ENCODE data around the gene KIR3DL3. TPM values are rescaled to one million over a fixed set of nuclear protein-coding genes. Genes with fewer than 3 reads are reported as not detected.
A peak's percentile ranks its signal among the peaks of the same experiment; 100 is the strongest.
"Not testable (repeated sequence)": the region's sequence is repeated elsewhere in the genome, so short reads cannot be mapped to it uniquely, and the experiment has no call there.

Gene KIR3DL3
- total RNA-seq, result not detected

DNA sequence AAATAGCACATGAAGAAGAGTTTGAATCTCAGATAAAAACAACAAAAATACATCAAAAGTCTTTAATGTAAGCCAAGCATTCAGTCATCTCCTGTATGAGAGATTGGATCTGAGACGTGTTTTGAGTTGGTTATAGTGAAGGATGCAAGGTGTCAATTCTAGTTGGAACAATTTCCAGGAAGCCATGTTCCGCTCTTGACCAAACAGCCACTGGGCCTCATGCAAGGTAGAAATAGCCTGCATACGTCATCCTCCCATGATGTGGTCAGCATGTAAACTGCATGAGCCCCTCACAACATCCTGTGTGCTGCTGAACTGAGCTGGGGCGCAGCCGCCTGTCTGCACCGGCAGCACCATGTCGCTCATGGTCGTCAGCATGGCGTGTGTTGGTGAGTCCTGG is at the start of gene KIR3DL3:
KIR3DL3 (plus strand) TSS at position 301 of the 400 bp plus-strand sequence; CDS start at position 356, 55 bp downstream.
- no peak for DNase-seq
- Mint-ChIP-seq H3K36me3 (ENCODE audit: insufficient read depth in 2 of 2) (peaks cover 0 to 3% of the 10 kb centered on the region in 2 donors), H3K9me3 (peaks cover 3 to 8% of the 10 kb centered on the region in 2 donors), H3K27me3 (ENCODE audit: low read depth) (peaks cover 8% of the 10 kb centered on the region), H3K27ac (no peak within 1 kb of the TSS), H3K4me1 (ENCODE audit: low read depth) (no peaks in the 10 kb centered on the region), H3K4me3 (no peak within 1 kb of the TSS)
- no peak for ATAC-seq (replicated peaks in 1 of 2)

DNA sequence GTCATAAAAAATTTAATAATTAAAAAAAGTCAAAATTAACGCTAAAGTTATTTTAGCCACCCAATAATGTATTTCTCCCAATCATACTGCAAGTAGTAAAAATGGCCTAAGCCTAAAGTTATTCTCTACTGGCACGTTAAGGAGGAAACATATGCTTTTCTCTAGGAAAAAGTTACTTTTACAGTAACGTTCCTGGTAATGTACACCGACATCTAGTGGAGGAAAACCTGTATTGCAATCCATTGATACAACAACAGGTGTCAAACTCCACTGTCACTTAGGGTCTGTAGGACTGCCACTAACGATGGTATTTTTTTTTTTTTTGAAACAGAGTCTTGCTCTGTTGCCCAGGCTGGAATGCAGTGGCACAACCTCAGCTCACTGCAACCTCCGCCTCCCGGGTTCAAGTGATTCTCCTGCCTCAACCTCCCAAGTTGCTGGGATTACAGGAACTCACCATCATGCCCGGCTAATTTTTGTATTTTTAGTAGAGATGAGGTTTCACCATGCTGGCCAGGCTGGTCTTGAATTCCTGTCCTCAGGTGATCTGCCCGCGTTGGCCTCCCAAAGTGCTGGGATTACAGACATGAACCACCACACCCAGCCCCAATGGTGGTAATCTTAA is 47.9 kb upstream of the KIR3DL3 start:
- not testable (repeated sequence) for H3K27ac Mint-ChIP-seq; ATAC-seq (replicated peaks in 1 of 2); H3K4me3 Mint-ChIP-seq; H3K36me3 Mint-ChIP-seq (ENCODE audit: insufficient read depth in 2 of 2); H3K9me3 Mint-ChIP-seq; H3K4me1 Mint-ChIP-seq (ENCODE audit: low read depth)
- H3K27me3 Mint-ChIP-seq (ENCODE audit: low read depth), result peaks cover 13% of the 10 kb centered on the region
- DNase-seq, result peak in 1 of 2 donors; percentile 16

DNA sequence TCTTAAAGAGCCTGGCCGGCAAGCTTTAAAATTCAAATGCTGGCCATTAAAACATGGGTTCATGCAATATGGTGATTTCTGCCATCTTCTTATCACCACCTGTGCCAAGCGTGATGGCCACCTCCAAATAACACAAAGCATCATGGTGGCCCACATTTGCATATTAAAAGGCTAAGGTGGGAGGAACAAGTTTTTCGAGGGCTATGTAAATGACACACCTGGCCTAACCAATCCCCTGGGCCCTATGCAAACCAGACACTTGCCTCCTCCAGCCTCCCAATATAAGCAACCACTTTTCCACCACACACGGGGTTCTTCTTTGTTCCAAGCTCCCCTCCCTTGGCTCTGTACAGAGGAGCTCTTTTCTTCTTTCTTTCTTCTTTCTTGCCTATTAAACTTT is 47.0 kb upstream of the KIR3DL3 start:
- ATAC-seq (replicated peaks in 1 of 2) (no peak), DNase-seq (no peak)
- no peaks in the 10 kb centered on the region for H3K36me3 Mint-ChIP-seq (ENCODE audit: insufficient read depth in 2 of 2)
- H3K9me3 Mint-ChIP-seq, result no peaks in the 10 kb centered on the region
- peaks cover 15% of the 10 kb centered on the region for H3K27me3 Mint-ChIP-seq (ENCODE audit: low read depth)
- H3K27ac Mint-ChIP-seq, result no peak overlapping the region
- H3K4me1 Mint-ChIP-seq (ENCODE audit: low read depth), result no peaks in the 10 kb centered on the region
- no peak overlapping the region for H3K4me3 Mint-ChIP-seq

DNA sequence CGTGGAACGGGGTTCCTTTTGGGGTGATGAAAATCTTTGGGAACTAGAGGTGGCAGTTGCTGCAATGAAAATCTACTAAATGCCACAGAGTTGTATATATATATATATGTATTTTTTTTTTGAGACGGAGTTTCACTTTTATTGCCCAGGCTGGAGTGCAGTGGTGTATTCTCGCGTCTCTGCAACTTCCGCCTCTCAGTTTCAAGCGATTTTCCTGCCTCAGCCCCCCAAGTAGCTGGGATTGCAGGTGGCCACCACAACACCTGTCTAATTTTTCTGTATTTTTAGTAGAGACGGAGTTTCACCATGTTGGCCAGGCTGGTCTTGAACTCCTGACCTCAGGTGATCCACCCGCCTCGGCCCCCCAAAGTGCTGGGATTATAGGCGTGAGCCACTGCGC is 42.6 kb upstream of the KIR3DL3 start:
- ATAC-seq (replicated peaks in 1 of 2); H3K36me3 Mint-ChIP-seq (ENCODE audit: insufficient read depth in 2 of 2); DNase-seq; H3K4me3 Mint-ChIP-seq; H3K27ac Mint-ChIP-seq; H3K4me1 Mint-ChIP-seq (ENCODE audit: low read depth); H3K9me3 Mint-ChIP-seq: not testable (repeated sequence)
- H3K27me3 Mint-ChIP-seq (ENCODE audit: low read depth), result peaks cover 26% of the 10 kb centered on the region

DNA sequence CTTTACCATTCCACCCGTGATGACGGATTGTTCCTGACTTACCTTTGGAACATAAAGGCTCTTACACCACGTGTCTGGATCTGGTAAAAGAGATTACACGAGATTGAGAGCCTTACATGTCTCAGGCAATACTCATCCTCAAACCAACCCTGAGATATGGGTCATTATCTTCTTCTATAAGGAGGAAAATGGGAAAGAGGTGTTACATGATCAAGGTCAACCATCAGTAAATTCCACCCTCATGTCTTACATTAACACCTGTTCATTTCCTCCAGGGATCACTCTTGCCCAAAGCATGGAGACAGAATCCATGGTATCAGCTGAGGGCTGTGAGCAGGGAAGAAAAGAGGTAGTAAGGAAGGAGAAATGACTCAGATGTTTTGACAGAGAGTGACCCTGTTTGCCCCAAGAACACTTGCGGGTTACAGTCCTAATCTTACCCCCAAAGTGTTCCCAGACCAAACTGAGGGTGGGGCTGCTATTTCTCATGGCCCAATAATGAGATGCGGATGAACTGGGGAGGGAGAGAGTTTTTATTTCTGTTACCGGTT is 41.9 kb upstream of the KIR3DL3 start:
- DNase-seq, result no peak
- H3K27ac Mint-ChIP-seq, result no peak overlapping the region
- no peak for ATAC-seq (replicated peaks in 1 of 2)
- H3K9me3 Mint-ChIP-seq, result no peaks in the 10 kb centered on the region
- no peaks in the 10 kb centered on the region for H3K4me1 Mint-ChIP-seq (ENCODE audit: low read depth)
- no peaks in the 10 kb centered on the region for H3K36me3 Mint-ChIP-seq (ENCODE audit: insufficient read depth in 2 of 2)
- no peak overlapping the region for H3K4me3 Mint-ChIP-seq
- peaks cover 24% of the 10 kb centered on the region for H3K27me3 Mint-ChIP-seq (ENCODE audit: low read depth)

DNA sequence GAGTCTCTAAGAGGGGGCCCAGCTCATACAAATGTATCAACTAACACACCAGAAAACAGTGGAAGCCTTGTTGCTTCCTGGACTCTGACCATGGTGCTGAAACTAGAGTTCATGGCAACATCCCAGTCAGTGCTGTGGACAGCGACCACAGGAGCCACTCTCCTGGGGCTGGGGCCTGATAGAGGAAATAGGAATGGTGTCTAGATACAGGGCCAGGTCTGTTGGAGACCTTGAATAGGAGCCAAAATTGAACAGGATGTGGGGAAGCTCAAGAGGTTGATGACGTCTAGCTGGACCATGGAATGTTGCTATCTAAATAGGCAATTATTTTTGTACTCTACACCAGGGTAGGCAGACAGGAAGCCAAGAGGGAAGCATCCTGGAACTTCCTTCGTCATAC is 39.7 kb upstream of the KIR3DL3 start:
- no peaks in the 10 kb centered on the region for H3K4me1 Mint-ChIP-seq (ENCODE audit: low read depth)
- DNase-seq (no peak), ATAC-seq (replicated peaks in 1 of 2) (no peak)
- no peak overlapping the region for H3K27ac Mint-ChIP-seq
- no peaks in the 10 kb centered on the region for H3K36me3 Mint-ChIP-seq (ENCODE audit: insufficient read depth in 2 of 2)
- no peaks in the 10 kb centered on the region for H3K9me3 Mint-ChIP-seq
- H3K4me3 Mint-ChIP-seq, result no peak overlapping the region
- peaks cover 18% of the 10 kb centered on the region for H3K27me3 Mint-ChIP-seq (ENCODE audit: low read depth)

DNA sequence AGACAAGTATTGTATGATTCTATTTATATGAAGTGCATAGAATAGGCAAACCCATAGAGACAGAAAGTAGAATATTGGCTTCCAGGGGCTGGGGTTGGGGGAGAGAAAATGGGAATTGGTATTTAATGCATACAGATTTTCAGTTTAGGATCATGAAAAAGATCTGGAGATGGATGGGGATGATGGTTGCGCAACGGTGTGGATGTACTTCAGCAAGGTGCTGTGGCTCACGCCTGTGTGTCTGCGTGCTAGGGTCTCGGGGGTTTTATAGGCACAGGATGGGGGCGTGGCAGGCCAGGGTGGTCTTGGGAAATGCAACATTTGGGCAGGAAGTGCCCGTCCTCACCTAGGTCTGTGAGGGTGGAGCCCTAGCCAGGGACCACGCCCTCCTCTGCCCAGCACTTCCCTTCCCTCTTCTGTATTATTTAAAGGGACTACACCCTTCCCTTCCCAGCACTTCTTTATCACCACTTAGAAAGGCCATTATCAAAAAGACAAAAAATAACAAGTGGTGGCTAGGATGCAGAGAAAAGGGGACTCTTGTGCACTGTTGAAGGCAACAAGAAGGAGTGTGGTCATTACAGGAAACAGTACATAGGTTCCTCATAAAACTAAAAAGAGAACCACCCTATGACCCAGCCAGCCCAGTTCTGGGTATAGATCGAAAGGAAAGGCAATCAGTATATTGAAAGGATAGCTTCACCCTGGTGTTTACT is 32.5 kb upstream of the KIR3DL3 start:
- no peaks in the 10 kb centered on the region for H3K36me3 Mint-ChIP-seq (ENCODE audit: insufficient read depth in 2 of 2)
- H3K4me3 Mint-ChIP-seq, result no peak overlapping the region
- H3K27me3 Mint-ChIP-seq (ENCODE audit: low read depth), result peaks cover 23% of the 10 kb centered on the region
- ATAC-seq (replicated peaks in 1 of 2), result no peak
- no peaks in the 10 kb centered on the region for H3K4me1 Mint-ChIP-seq (ENCODE audit: low read depth)
- no peak for DNase-seq
- no peaks in the 10 kb centered on the region for H3K9me3 Mint-ChIP-seq
- H3K27ac Mint-ChIP-seq, result no peak overlapping the region

DNA sequence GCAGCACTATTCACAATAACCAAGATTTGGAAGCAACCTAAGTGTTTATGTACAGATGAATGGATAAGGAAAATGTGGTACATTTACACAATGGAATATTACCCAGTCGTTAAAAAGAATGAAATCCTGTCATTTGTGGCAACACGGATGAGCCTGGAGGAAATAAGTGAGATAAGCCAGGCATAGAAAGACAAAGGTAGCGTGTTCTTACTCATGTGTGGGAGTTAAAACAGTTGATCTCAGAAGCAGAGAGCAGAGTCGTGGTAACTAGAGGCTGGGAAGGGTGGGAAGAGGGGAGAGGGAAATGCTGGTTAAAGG is 32.0 kb upstream of the KIR3DL3 start:
- Mint-ChIP-seq H3K36me3 (ENCODE audit: insufficient read depth in 2 of 2) (no peaks in the 10 kb centered on the region), H3K27me3 (ENCODE audit: low read depth) (peaks cover 23% of the 10 kb centered on the region), H3K4me1 (ENCODE audit: low read depth) (no peaks in the 10 kb centered on the region), H3K9me3 (no peaks in the 10 kb centered on the region), H3K4me3 (no peak overlapping the region), H3K27ac (no peak overlapping the region)
- ATAC-seq (replicated peaks in 1 of 2) (no peak), DNase-seq (no peak)

DNA sequence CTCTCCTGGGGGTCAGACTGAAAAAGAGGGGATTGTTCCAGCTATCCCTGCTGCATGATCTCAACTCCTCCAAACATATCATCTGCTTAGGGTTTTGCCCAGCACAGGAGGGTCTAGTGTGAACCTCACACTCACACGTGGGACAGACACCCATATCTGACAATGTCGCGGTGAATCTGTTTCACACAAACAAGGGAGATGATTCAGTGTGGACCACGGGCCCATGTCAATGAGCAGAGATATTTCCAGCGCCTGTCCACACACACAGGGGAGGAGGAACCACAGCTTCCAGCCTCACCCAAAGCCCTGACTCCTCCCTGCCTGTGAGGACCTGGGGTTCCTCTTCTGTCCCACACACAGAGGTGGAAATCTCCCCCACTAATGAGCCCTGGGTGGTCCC is 29.6 kb upstream of the KIR3DL3 start:
- no peaks in the 10 kb centered on the region for H3K36me3 Mint-ChIP-seq (ENCODE audit: insufficient read depth in 2 of 2)
- no peak for ATAC-seq (replicated peaks in 1 of 2)
- H3K27me3 Mint-ChIP-seq (ENCODE audit: low read depth), result peaks cover 40% of the 10 kb centered on the region
- no peak overlapping the region for H3K4me3 Mint-ChIP-seq
- H3K4me1 Mint-ChIP-seq (ENCODE audit: low read depth), result no peaks in the 10 kb centered on the region
- no peak for DNase-seq
- no peaks in the 10 kb centered on the region for H3K9me3 Mint-ChIP-seq
- H3K27ac Mint-ChIP-seq, result no peak overlapping the region

DNA sequence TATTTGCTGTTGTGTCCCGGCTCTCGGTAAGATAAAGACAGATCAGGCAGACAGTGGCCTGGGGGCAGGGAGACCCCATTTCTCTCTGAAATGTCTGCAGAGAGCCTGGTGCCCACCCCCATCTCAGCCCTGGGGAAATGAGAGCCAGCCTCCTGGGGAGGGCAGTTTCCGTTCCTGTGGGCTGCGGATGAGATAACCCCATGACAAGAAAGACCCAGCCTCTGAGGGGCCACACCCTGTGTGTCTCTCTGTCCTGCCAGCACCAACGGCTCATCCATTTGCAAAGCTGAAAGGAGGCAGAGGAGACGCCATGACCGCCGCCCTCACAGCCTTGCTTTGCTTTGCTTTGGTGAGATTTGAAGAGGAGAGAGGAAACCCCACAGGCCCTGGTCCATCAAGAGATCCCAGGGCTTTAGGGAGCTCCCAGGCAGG is 28.1 kb upstream of the KIR3DL3 start:
- Mint-ChIP-seq H3K27ac (no peak overlapping the region), H3K9me3 (no peaks in the 10 kb centered on the region), H3K4me3 (no peak overlapping the region), H3K27me3 (ENCODE audit: low read depth) (peaks cover 48% of the 10 kb centered on the region), H3K36me3 (ENCODE audit: insufficient read depth in 2 of 2) (no peaks in the 10 kb centered on the region), H3K4me1 (ENCODE audit: low read depth) (no peaks in the 10 kb centered on the region)
- ATAC-seq (replicated peaks in 1 of 2) (no peak), DNase-seq (no peak)

DNA sequence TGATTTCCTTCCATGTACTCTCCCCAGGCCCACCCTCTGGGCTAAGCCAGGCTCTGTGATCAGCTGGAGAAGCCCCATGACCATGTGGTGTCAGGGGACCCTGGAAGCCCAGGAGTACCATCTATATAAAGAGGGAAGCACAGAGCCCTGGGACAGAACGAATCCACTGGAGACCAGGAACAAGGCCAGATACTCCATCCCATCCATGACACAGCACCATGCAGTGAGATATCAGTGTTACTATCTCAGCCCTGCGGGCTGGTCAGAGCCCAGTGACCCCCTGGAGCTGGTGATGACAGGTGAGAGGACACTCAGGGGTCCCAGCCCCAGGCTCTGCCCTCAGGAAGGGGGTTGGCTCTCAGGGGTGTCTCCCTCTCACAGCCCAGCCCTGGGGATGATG is 27.5 kb upstream of the KIR3DL3 start:
- no peaks in the 10 kb centered on the region for H3K9me3 Mint-ChIP-seq
- DNase-seq (no peak), ATAC-seq (replicated peaks in 1 of 2) (no peak)
- H3K4me3 Mint-ChIP-seq, result no peak overlapping the region
- no peaks in the 10 kb centered on the region for H3K36me3 Mint-ChIP-seq (ENCODE audit: insufficient read depth in 2 of 2)
- no peak overlapping the region for H3K27ac Mint-ChIP-seq
- peaks cover 48% of the 10 kb centered on the region for H3K27me3 Mint-ChIP-seq (ENCODE audit: low read depth)
- H3K4me1 Mint-ChIP-seq (ENCODE audit: low read depth), result no peaks in the 10 kb centered on the region

DNA sequence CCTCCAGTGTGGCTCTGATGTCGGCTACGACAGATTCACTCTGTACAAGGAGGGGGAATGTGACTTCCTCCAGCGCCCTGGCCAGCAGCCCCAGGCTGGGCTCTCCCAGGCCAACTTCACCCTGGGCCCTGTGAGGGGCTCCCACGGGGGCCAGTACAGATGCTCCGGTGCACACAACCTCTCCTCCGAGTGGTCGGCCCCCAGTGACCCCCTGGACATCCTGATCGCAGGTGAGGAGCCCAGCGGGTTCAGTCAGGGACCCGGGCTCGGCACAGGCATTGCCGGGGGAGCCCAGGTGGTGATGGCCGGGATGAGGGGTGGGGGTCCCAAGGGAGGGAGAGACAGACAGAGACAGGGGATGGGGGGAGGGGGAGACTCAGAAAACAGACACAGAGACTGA is 26.5 kb upstream of the KIR3DL3 start:
- H3K4me1 Mint-ChIP-seq (ENCODE audit: low read depth); H3K27ac Mint-ChIP-seq; ATAC-seq (replicated peaks in 1 of 2); H3K36me3 Mint-ChIP-seq (ENCODE audit: insufficient read depth in 2 of 2); H3K9me3 Mint-ChIP-seq; H3K4me3 Mint-ChIP-seq; DNase-seq: not testable (repeated sequence)
- H3K27me3 Mint-ChIP-seq (ENCODE audit: low read depth), result peaks cover 43% of the 10 kb centered on the region

DNA sequence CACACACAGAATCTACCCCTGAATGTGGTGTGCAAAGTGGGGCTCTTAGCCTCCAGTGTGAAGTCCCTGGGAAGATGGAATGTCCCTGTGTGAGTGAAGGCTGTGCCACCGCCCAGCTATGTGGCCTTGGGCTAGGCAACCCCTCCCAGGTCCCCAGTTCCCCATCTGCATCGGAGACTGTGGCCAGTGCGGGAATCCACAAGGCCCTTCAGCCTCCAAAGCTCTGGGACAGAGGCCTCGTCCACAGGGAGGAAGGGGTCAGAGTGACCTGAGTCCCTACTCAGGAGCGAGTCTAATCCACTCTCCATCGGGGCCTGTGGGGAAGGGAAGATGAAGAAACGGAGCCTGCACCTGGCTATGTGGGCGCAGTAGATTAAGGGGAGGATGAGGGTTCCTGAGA is 19.3 kb upstream of the KIR3DL3 start:
- no peak overlapping the region for H3K27ac Mint-ChIP-seq
- H3K36me3 Mint-ChIP-seq (ENCODE audit: insufficient read depth in 2 of 2), result no peaks in the 10 kb centered on the region
- H3K27me3 Mint-ChIP-seq (ENCODE audit: low read depth), result peaks cover 14% of the 10 kb centered on the region
- H3K4me3 Mint-ChIP-seq, result no peak overlapping the region
- H3K9me3 Mint-ChIP-seq, result no peaks in the 10 kb centered on the region
- ATAC-seq (replicated peaks in 1 of 2) (no peak), DNase-seq (no peak)
- no peaks in the 10 kb centered on the region for H3K4me1 Mint-ChIP-seq (ENCODE audit: low read depth)

DNA sequence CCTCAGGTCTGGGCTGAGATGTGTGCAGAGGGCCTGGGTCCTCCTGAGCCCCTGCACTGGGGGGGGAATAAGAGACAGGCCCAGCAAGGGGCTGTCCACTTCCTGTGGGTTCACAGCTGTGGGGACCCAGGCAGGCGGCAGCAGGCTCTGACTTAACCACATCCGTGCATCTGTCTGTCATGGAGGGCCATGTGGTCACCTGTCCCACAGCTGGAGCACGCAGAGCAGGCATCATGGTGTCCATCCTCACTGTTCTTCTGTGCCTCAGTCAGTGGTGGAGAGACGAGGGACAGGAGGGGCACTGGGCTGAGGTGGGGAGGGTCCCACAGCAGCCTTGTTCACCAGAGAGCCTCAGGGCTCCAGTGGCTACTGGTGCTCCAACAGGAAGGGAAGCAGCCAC is 16.3 kb upstream of the KIR3DL3 start:
- H3K36me3 Mint-ChIP-seq (ENCODE audit: insufficient read depth in 2 of 2), result no peaks in the 10 kb centered on the region
- H3K27ac Mint-ChIP-seq, result no peak overlapping the region
- H3K4me3 Mint-ChIP-seq, result no peak overlapping the region
- H3K4me1 Mint-ChIP-seq (ENCODE audit: low read depth), result no peaks in the 10 kb centered on the region
- H3K9me3 Mint-ChIP-seq, result no peaks in the 10 kb centered on the region
- DNase-seq (no peak), ATAC-seq (replicated peaks in 1 of 2) (peak in 1 of 2 donors; percentile 32)
- no peaks in the 10 kb centered on the region for H3K27me3 Mint-ChIP-seq (ENCODE audit: low read depth)
